RCC 7860 (cell line): ENCODE results near the gene LIN28A.
A peak's percentile ranks its signal among the peaks of the same experiment; 100 is the strongest.

ENCODE experiments used
- DNase-seq: peaks from one replicate; pipeline ENCODE4 v3.0.0-alpha.2; 2015; ENCODE audit warnings: low spot score
- FAIRE-seq: peaks from 2 replicates; lab custom pipeline; 2012; peaks lifted over from hg19 to GRCh38; lab: Jason Lieb, UNC

The LIN28A gene

DNA sequence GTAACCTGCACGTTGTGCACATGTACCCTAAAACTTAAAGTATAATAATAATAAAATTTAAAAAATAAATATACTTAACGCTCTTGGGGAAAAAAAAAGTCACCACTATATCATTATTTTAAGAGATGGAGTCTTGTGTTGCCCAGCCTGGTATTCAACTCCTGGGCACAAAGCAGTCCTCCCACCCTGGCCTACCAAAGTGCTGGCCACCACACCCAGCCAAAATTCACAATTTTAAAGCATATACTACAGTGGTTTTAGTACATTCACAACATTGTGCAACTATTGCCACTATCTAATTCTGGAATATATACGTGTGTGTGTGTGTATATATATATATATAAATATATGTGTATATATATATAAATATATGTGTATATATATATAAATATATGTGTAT lies 67.5 kb downstream of the LIN28A start:
- FAIRE-seq: peak; percentile 65
- no peak for DNase-seq

DNA sequence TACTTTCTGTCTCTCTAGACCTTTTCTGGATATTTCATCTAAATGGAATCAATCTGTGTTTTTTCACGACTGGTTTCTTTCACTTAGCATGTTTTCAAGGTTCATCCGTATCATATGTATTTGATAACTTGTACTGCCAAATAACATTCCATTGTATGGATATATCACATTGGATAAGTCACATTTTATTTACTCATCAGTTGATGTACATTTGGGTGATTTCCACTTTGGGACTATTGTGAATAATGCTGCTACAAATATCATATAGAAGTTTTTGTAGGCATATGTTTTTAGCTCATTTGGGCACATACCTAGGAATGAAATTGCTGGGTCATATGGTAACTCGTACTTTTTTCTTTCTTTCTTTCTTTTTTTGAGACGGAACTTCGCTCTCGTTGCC lies 68.4 kb downstream of the LIN28A start:
- DNase-seq (no peak), FAIRE-seq (no peak)
